Esophagus muscularis mucosa (tissue), 4 donors: ENCODE measurements around the gene MYL3.

Experiments
- CTCF ChIP-seq, 3 experiments: fragments of 200-600 bp in 2 of 3; fragments of 450-650 bp in 1 of 3; sonication (generic) in 2 of 3; IDR thresholded peaks; one replicate each; pipeline ENCODE4 v1.5.1; 2017 to 2019; ENCODE audit warnings: antibody characterized with exemption in 3 of 3, mild to moderate bottlenecking in 2 of 3, moderate library complexity in 1 of 3
- EP300 ChIP-seq: sonication (generic); formaldehyde crosslinking; IDR thresholded peaks from one replicate; pipeline ENCODE4 v1.6.1; 2017; ENCODE audit warnings: antibody characterized with exemption
- POLR2AphosphoS5 ChIP-seq, 2 donors: sonication (generic); formaldehyde crosslinking; IDR thresholded peaks; one replicate each; pipeline ENCODE4 v1.6.1; 2017; ENCODE audit warnings: antibody characterized with exemption in 2 of 2

- TF ChIP-seq POLR2AphosphoS5 (IDR thresholded peaks at IDR 0.05) (no peak), CTCF (IDR thresholded peaks at IDR 0.05) (no peak), EP300 (no peak)
Measured at GRCh38 chr3:46878781-46879436, 15.7 kb upstream of the MYL3 start.
